Stimulated activated CD8-positive, alpha-beta memory T cell treated with anti-CD3 and anti-CD28 coated beads, Interleukin-12 subunit alpha, Interleukin-12 subunit beta, amount 100 ng/mL, for 1 hour (primary cell): ENCODE data around the gene ARHGEF1.
"Not testable (repeated sequence)": the region's sequence is repeated elsewhere in the genome, so short reads cannot be mapped to it uniquely, and the experiment has no call there.

ENCODE experiments used
- DNase-seq: peaks from one replicate; pipeline ENCODE4 v3.0.0-alpha.2; 2020; ENCODE audit warnings: low read depth

Gene ARHGEF1

DNA sequence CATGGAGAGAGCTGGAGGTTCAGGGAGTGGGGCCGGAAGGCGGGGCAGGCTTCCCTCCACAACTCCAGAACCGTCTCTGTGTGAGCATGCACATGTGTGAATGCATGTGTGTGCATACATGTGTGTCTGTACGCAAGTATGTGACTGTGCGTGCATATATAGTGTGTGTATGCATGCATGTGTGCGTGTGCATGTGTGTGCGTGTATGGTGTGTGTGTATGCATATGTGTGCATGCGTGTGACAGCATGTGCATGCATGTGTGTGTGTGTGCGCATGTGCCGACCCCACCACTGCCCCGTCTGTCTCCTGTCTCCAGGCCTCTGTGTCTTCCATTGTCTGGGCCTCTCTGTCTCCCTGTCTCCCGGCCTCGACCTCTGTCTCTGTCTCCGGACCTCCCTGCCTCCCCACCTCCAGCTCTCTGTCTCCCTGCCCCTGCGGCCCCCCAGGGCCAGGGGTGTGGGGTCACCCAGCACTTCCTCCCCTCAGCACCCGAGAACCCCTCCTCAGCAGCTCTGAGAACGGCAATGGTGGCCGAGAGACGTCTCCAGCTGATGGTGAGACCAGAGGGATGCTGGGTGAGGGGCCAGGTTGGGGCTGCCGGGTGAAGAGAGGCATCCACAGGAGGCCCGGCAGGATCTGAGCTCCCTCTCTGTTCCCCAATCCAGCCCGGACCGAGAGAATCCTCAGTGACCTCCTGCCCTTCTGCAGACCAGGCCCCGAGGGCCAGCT is 22.5 kb downstream of the ARHGEF1 start:
- DNase-seq = no peak

GRCh38 chr19:41906271-41906670 is 23.3 kb downstream of the ARHGEF1 start:
- no peak for DNase-seq

- DNase-seq = no peak
These were observed 24.1 kb downstream of the ARHGEF1 start for GRCh38 chr19:41906916-41907680.

DNA sequence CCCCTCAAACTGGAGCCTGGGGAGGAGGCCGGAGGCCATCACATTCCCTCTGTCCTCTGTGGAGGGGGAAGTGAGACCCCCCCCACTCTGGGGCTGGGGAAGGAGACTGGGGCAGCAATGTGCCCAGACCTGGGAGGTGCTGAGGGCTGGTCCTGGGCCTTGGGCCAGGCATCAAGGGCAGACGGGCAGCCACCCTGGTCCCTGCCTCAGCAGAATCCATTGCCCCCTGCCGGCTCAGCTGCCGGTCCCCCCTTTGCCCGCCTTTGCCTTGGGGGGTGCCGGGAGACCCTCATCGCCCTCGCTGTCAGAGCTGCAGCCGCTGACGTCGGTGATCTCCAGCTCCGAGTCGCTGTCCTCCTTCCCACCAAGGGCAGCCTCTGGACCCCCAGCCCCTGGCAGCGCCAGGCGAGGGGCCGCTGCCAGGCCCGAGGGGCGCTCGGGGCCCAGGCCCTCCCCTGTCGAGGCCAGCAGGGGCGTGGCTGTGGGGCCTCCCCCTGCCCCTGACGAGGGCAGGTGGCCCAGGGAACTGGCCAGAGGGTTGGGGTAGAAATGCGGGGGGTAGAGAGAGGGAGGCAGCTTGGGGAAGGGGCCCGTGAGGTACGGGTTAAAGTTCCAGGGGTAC is 25.1 kb downstream of the ARHGEF1 start:
- no peak for DNase-seq

- no peak for DNase-seq
These were observed 25.9 kb downstream of the ARHGEF1 start for GRCh38 chr19:41908724-41909464.

DNA sequence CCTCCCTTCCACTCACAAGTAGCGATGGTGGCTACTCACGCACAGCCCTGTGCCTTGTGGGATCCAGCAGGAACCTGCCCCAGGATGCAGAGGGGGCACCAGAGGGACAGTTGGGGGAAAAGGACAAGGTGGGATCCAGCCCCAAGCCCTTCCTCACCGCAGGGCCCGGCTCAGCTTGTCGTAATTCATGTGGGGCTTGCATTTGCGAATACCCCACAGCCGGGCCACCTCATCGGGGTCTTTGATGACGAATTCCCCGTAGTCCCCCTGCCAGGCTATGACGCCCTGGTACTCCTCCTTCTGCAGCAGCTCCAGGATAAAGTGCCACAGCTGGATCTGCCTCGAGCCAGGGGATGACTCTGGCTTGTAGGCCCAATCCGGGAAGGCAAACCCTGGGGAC is 26.7 kb downstream of the ARHGEF1 start:
- no peak for DNase-seq

DNA sequence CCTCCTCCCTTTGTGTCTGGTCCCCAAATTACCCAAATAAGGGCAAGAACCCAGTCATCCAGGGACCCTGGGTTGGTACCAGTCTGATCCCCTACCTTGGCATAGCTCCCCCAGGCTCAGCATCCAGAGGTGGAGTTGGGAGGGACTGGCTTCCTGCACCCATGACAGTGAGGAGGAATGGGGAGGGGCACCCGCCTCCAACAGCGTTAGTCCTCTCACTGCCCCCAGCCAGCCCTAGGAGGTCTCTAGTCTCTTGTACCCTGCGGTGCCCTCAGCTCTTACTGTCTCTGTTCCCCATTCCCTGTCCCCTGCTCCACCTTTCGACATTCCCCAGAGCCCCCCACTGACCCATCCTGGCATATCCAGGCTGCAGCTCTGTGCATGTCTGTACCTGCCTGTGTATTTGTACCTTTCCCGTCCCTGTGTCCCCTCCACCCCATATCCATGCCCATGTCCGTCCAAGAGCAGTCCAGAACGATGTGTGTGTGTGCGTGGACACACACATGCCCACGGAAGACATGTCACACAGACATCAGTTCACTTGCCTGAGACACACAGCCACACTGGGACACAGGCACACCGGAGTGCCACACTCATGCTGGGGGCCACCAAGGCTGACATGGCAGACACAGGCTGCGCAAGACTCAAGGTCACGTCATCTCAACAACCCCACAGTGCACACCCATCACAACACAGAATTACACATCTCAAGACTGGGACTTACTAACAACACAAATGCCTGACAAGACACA is 27.4 kb downstream of the ARHGEF1 start:
- DNase-seq = no peak

GRCh38 chr19:41910992-41911888 is 28.3 kb downstream of the ARHGEF1 start:
- DNase-seq = no peak

DNA sequence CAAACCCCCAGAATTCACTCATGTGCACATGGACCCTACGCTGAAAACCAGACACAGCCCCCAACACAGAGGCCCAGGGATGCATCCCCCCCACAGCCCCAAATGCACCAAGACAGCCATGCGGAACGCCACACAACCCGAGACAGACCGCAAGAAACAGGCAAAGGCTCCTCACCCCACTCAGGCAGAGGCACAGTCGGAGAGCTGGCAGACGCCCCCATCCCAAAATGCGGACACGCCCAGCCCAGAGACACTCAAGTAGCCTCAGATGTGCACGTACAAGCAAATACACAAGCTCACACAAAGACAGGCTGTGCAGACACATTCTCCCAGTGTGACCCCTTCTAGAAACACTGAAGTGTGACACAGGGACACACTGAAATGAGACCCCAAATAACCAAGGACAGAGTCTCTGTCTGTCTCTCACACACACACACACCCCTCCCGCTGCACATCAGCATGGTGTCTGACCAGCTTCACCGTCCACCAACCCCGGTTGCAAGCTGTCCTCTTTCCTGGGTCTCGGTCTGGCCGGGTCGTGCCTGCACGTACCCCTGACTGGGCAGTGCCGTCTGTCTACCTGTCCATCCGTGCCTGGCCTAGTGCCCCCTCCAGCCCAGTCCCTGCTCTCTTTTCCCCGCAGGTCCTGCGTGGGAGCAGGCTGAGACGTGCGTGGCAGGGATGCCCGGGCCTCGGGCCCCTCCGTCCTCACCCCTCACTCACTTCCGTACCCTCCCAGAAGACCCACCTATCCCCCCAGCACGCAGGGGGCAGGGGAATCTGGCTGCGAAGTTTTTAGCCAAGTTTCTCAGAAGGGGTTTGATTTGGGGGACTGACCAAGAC is 29.1 kb downstream of the ARHGEF1 start:
- no peak for DNase-seq

DNA sequence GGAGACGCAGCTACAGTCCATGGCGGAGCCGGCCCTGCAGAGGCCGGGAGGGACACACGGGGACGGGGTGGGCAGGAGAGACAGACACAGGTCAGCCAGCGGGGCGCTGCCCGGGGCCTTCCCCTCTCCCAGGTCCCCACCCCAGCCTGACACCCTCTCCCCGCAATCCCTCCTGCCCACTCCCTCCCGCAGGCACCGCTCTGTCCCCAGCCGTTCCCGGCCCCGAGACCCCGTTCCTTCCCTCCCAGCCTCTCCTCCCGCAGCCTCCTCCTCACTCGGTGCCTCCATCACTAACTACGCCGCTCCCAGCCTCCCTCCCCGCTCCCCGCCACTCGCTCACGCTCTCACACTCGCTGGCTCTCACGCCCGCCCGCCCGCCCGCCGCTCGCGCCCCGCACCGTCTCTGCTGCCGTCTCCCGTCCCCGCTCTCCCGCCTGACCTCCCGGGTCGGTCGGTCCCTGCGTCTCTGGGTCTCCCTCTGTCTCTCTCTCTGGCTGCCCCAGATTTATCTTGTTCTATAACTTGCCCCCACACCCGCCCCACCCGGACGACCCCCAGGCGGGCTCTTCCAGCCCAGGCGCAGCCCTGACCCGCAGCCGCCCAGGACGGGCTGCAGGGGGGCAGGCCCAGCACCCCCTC is 30.0 kb downstream of the ARHGEF1 start:
- no peak for DNase-seq

DNA sequence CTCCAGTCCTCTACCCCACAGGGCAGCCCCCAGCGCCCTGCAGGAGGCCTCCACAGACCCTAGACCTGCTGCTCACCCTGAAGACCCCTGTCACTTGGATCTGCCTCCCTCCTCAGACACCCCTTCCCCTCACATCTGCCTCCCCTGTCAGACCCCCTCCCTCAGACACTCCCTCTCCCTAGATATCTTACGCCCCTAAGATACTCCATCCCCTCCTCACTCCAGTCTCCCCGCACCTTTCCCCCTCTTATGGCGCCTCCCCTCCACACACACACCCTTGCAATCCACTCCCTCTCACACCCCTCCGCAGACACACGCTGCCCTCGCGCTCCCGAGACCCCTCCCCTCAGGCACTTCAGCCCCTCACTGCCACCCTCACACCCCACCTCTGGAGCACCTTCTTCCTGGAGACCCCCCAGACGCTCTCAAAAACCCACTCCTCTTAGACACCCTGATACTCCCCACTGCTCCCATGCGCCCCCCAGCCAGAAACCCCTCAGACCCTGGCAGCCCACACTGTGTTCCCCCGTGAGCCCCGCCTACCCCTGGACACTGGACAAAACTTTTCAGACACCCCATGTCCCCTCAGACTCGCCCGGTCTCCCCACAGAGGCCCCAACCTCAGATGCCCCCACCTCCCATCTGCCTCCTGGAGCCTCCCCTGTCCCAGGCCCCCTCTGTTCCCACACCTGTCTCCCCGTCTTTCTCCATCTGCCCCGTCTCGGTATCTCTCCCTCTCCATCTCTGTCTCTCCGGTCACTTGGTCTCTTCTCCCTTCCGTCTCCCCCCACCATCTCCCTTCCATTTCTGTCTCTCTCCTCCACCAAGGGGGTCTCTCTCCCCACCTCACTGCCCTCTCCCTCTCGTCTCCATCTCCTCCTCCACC is 30.8 kb downstream of the ARHGEF1 start:
- DNase-seq = no peak

- not testable (repeated sequence) for DNase-seq
These were observed 31.4 kb downstream of the ARHGEF1 start for GRCh38 chr19:41914424-41914834.

GRCh38 chr19:41915021-41915775 is 32.2 kb downstream of the ARHGEF1 start:
- DNase-seq = no peak

DNA sequence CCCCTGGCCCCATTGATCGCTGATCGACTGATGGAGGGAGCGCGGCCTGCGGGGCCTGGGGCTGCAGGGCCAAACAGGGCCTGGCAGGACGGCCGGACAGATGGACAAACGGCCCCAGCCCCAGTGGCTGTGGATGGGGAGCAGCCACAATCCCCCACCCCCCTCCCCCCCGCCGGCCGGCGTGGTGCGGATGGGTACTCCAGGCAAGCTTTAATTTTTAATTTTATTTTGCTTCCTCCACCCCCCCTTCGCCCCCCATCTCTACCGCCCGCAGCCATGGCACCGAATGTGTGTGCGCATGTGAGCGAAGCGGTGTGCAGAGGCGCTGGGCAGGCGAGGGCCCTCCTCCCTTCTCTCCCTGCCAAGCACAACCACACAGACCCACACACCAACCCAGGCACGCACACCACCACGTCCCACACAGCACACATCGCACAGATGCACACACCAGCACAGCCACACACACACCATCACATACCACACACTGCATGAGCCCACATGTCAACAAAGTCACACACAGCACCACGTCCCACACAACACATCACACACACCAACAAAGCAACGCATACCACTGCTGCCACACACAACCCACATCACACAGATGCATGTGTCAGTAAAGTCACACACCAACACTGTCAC is 32.9 kb downstream of the ARHGEF1 start:
- DNase-seq = no peak

DNA sequence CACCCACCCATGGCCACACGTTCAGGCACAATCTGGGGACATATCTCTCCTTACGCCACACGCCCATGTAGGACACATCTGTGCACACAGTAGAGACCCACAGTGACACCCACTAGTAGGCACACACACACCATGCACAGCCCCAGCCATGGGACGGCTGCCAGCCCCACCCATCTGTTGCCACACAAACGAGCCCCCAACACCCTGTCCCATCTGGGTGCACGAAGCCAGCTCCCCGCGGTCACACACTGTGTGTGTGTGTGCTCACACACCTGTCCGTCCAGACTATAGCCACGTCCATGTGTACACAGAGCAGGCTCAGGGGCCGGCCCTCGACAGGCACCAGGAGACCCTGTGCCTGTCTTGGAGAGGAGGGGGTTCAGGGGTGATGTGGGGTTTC is 34.7 kb downstream of the ARHGEF1 start:
- no peak for DNase-seq

DNA sequence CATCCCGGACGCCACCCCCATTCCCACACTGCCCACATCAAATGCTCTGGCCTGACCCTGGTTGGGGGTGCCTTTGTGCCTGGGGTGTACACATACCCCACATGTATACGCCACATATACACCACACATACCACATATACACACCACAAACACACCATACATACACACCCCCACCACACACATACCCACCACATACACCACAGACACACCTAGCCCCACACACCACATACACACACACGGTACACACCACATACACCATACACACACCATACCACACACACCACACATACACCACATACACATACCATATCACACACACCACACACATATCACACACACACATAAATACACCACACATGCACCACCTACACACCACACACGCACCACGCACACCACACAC is 35.1 kb downstream of the ARHGEF1 start:
- DNase-seq = no peak
